ENCODE measurements around the gene KRTAP2-1. TPM values are rescaled to one million over a fixed set of nuclear protein-coding genes. Genes with fewer than 3 reads are reported as not detected.
"Not testable (repeated sequence)": the region's sequence is repeated elsewhere in the genome, so short reads cannot be mapped to it uniquely, and the experiment has no call there.

KRTAP2-1 gene
- total and polyA plus RNA-seq, 2 experiments from 2014 or later: not detected

DNA sequence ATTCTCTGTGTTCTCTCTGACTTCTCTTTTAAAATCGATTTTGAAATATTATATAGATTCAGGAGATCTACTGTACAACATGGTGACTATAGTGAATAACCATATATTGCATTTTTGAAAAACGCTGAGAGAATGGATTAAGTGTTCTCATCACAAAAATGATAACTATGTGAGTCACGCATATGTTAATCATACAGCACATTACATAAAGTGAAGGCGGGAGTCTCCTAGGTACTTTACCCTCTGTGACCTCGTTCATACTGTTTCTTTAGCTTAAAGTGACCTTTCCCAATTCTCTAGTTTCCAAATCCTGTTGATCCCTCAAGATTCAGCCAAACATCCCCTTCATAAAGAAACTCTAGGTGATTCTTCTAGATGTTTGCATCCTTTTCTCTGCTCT lies 44.3 kb downstream of the KRTAP2-1 start (continued):
- TF ChIP-seq ETS1 (IDR thresholded peaks at IDR 0.05): no peak
- TF ChIP-seq JUNB (IDR thresholded peaks at IDR 0.05; ENCODE audit: unreplicated experiment): no peak
- TF ChIP-seq STAT1 (IDR thresholded peaks at IDR 0.05; ENCODE audit: unreplicated experiment): no peak

- Histone ChIP-seq H3K4me3 (no peak overlapping the region), H2AFZ (no peak overlapping the region), H3F3A (replicated peaks; ENCODE audit: low read depth) (no peaks in the 10 kb centered on the region), H3K36me3 (ENCODE audit: insufficient read depth) (no peaks in the 10 kb centered on the region), H3K27me3 (ENCODE audit: insufficient read depth) (no peaks in the 10 kb centered on the region), H3K79me2 (replicated peaks; ENCODE audit: insufficient read depth) (no peaks in the 10 kb centered on the region), H3K4me1 (ENCODE audit: insufficient read depth) (no peaks in the 10 kb centered on the region), H3K9me2 (ENCODE audit: insufficient read depth) (no peaks in the 10 kb centered on the region), H3K4me2 (no peak overlapping the region), H4K20me1 (replicated peaks; ENCODE audit: insufficient read depth) (no peaks in the 10 kb centered on the region), H3K27ac (ENCODE audit: low read depth) (no peak overlapping the region)
- Mint-ChIP-seq H3K9me3 (no peaks in the 10 kb centered on the region), H3K36me3 (ENCODE audit: low read depth) (no peaks in the 10 kb centered on the region), H3K27me3 (ENCODE audit: insufficient read depth, low read depth, poor library complexity) (no peaks in the 10 kb centered on the region), H3K27ac (no peak overlapping the region), H3K4me1 (no peaks in the 10 kb centered on the region), H3K4me3 (no peak overlapping the region)
- no peak for TF ChIP-seq EZH2 (IDR thresholded peaks at IDR 0.05; ENCODE audit: low read depth, unreplicated experiment)
- no peak for TF ChIP-seq POLR2AphosphoS5 (IDR thresholded peaks at IDR 0.05; ENCODE audit: low read depth)
- TF ChIP-seq EZH2phosphoT487 (IDR thresholded peaks at IDR 0.05; ENCODE audit: unreplicated experiment): no peak
- TF ChIP-seq ETS1 (IDR thresholded peaks at IDR 0.05): no peak
- no peak for TF ChIP-seq STAT1 (IDR thresholded peaks at IDR 0.05; ENCODE audit: unreplicated experiment)
- TF ChIP-seq ZNF114 (CRISPR knock-in tag; IDR thresholded peaks at IDR 0.05): no peak
- no peak for TF ChIP-seq CREB1 (CRISPR knock-in tag; IDR thresholded peaks at IDR 0.05; ENCODE audit: low read depth)
- no peak for TF ChIP-seq ZNF331 (CRISPR knock-in tag; IDR thresholded peaks at IDR 0.05; ENCODE audit: low read depth)
- no peak for TF ChIP-seq NANOG (IDR thresholded peaks at IDR 0.05; ENCODE audit: borderline replicate concordance)
- no peak for ATAC-seq
- DNase-seq (ENCODE audit: low spot score): no peak
Observed at GRCh38 chr17:41001795-41002194, 45.3 kb downstream of the KRTAP2-1 start.

DNA sequence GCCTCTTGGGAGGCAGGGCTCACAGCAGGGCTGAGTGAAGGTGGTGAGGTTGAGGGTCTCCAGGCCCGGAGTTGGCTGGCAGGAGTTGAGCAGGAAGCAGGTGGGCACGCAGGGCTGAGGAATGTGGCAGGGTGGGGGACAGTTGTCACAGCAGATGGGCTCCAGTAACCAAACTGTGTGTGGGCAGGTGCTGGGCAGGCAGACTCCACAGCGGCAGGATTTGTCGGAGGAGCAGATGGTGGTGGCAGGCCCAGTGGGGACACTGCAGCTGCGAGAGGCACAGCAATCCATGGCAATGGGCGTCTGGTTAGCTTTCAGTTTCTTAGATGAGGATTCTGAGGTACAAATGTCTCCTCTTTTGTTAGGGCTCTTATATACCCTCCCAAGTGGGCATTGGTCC lies 47.6 kb downstream of the KRTAP2-1 start, which contains the start of gene KRTAP3-2:
Gene KRTAP3-2 (minus strand): TSS at position 344 of the 400 bp plus-strand sequence. CDS start 53 bp downstream, at position 291.
- ATAC-seq; H3K4me3 Mint-ChIP-seq; H3K27ac ChIP-seq (ENCODE audit: low read depth); H3K27ac Mint-ChIP-seq; H3K27me3 Mint-ChIP-seq (ENCODE audit: insufficient read depth, low read depth, poor library complexity); H3K9me3 Mint-ChIP-seq; H3K9me2 ChIP-seq (ENCODE audit: insufficient read depth); H3K4me1 ChIP-seq (ENCODE audit: insufficient read depth); H2AFZ ChIP-seq; H3K36me3 ChIP-seq (ENCODE audit: insufficient read depth); H4K20me1 ChIP-seq (replicated peaks; ENCODE audit: insufficient read depth); H3K4me2 ChIP-seq; H3F3A ChIP-seq (replicated peaks; ENCODE audit: low read depth); H3K4me3 ChIP-seq; H3K4me1 Mint-ChIP-seq; DNase-seq (ENCODE audit: low spot score); H3K27me3 ChIP-seq (ENCODE audit: insufficient read depth); H3K79me2 ChIP-seq (replicated peaks; ENCODE audit: insufficient read depth); H3K36me3 Mint-ChIP-seq (ENCODE audit: low read depth): not testable (repeated sequence)

Measured in GM23338 (cell line).